A549 (cell line): ENCODE data around the gene ZNF526.

Source experiments
- BHLHE40 ChIP-seq: IDR thresholded peaks from 2 replicates; pipeline ENCODE4 v1.6.1; 2012; ENCODE audit warnings: low read depth, low read length, inconsistent platforms
- EP300 ChIP-seq, 2 experiments: fragments of >200 bp; sonication (Bioruptor Twin); formaldehyde crosslinking; IDR thresholded peaks; 2 replicates in 1 of 2; 3 replicates in 1 of 2; pipeline ENCODE4 v1.6.1; 2016 to 2017
- POLR2A ChIP-seq: IDR thresholded peaks from 2 replicates; pipeline ENCODE4 v1.6.1; 2012; ENCODE audit warnings: mild to moderate bottlenecking, low read length
- TF ChIP-seq, protein P1 (sequence below): fragments of >200 bp; sonication (Bioruptor Twin); formaldehyde crosslinking; IDR thresholded peaks from 3 replicates; pipeline ENCODE4 v1.5.1; 2016

GRCh38 chr19:42206871-42207755 lies 13.0 kb upstream of the ZNF526 start:
- TF ChIP-seq, protein P1, sequence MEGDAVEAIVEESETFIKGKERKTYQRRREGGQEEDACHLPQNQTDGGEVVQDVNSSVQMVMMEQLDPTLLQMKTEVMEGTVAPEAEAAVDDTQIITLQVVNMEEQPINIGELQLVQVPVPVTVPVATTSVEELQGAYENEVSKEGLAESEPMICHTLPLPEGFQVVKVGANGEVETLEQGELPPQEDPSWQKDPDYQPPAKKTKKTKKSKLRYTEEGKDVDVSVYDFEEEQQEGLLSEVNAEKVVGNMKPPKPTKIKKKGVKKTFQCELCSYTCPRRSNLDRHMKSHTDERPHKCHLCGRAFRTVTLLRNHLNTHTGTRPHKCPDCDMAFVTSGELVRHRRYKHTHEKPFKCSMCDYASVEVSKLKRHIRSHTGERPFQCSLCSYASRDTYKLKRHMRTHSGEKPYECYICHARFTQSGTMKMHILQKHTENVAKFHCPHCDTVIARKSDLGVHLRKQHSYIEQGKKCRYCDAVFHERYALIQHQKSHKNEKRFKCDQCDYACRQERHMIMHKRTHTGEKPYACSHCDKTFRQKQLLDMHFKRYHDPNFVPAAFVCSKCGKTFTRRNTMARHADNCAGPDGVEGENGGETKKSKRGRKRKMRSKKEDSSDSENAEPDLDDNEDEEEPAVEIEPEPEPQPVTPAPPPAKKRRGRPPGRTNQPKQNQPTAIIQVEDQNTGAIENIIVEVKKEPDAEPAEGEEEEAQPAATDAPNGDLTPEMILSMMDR, result no peak
- TF ChIP-seq POLR2A (no peak), EP300 (IDR thresholded peaks at IDR 0.05) (no peak), BHLHE40 (no peak)
